Lower leg skin (tissue), 4 donors: Measurements from ENCODE around the gene SURF6. TPM values are rescaled to one million over a fixed set of nuclear protein-coding genes. Genes with fewer than 3 reads are reported as not detected.

Experiments used
- DNase-seq, 2 donors: peaks; one replicate each; pipeline ENCODE4 v3.0.0-alpha.2; 2019; ENCODE audit warnings: low spot score in 2 of 2
- H3K4me3 ChIP-seq: fragments of 200-600 bp; sonication (generic); 2 replicates; pipeline ENCODE4 v1.5.1; 2017; ENCODE audit warnings: mild to moderate bottlenecking, low read depth; ENCODE audit not compliant: poor library complexity, severe bottlenecking
- POLR2A ChIP-seq, 2 donors: fragments of 450-650 bp; IDR thresholded peaks; one replicate each; pipeline ENCODE4 v1.6.1; 2016 to 2017; ENCODE audit warnings: antibody characterized with exemption in 2 of 2, mild to moderate bottlenecking in 1 of 2, moderate library complexity in 1 of 2
- WGBS, 2 donors: methylation state at CpG; one replicate each; pipeline ENCODE4 v1.1.5; 2018; 5-methylcytosine and 5-hydroxymethylcytosine counted together
- intact Hi-C: fragments of 100-400 bp; cut with DNase I; formaldehyde crosslinking; loops from one replicate; pipeline ENCODE4 v1.15.0; 2023; ENCODE audit warnings: low total_unique reads
- total RNA-seq, 4 donors: library from RNA; depleted of rRNA; stranded (reverse); fragments of >200 nt; gene quantifications; one replicate each; pipeline ENCODE4 v1.1.0, GENCODE V29; 2016
- TF ChIP-seq, protein P1 (sequence below), 3 donors: fragments of 450-650 bp; IDR thresholded peaks; one replicate each; pipeline ENCODE4 v1.5.1; 2016; ENCODE audit warnings: antibody characterized with exemption in 3 of 3, mild to moderate bottlenecking in 3 of 3, moderate library complexity in 2 of 3

SURF6 gene
- total RNA-seq, 4 donors from 2014 or later, result 21.7 to 37.4 (median 27.4) TPM

DNA sequence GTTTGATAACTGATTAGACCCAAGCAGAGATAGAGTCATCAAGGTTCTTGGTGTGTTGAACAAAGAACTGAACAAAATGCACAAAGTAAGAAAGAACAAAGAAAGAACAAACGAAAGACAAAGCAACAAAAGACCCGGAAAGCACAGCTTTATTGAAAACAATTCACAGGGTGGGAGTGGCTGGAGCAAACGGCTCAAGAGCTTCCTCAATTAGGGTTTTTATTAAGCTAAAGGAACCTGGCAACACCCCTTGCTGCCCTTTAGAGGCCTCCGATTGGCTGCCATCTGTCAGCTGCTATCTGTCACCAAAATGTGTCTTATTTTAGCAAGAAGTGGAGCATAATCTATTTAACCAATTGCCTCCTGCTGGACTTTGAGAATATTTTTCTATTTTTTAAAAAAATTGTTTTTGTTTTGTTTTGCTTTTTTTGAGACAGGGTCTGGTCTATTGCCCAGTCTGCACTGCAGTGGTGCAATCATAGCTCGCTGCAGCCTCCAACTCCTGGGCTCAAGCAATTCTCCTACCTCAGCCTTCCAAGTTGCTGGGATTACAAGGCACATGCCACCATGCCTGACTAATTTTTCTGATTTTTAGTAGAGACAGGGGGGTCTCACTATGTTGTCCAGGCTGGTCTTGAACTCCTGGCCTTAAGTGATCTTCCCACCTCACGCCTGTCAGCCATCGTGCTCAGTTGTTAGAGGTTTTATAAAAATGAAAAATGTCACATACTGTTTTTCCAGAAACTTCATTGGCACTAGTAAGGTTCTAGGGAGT lies 53.3 kb downstream of the SURF6 start:
- intact Hi-C loops, result no loop called here
- no peak overlapping the region for H3K4me3 ChIP-seq
- DNase-seq, result peak in 1 of 2 donors; percentile 39
- TF ChIP-seq, protein P1, sequence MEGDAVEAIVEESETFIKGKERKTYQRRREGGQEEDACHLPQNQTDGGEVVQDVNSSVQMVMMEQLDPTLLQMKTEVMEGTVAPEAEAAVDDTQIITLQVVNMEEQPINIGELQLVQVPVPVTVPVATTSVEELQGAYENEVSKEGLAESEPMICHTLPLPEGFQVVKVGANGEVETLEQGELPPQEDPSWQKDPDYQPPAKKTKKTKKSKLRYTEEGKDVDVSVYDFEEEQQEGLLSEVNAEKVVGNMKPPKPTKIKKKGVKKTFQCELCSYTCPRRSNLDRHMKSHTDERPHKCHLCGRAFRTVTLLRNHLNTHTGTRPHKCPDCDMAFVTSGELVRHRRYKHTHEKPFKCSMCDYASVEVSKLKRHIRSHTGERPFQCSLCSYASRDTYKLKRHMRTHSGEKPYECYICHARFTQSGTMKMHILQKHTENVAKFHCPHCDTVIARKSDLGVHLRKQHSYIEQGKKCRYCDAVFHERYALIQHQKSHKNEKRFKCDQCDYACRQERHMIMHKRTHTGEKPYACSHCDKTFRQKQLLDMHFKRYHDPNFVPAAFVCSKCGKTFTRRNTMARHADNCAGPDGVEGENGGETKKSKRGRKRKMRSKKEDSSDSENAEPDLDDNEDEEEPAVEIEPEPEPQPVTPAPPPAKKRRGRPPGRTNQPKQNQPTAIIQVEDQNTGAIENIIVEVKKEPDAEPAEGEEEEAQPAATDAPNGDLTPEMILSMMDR (IDR thresholded peaks at IDR 0.05), result no peak
- TF ChIP-seq POLR2A (IDR thresholded peaks at IDR 0.05), result no peak
- WGBS, 2 donors, result 69 to 71% methylated on average over 7 of the region's 7 CpGs

DNA sequence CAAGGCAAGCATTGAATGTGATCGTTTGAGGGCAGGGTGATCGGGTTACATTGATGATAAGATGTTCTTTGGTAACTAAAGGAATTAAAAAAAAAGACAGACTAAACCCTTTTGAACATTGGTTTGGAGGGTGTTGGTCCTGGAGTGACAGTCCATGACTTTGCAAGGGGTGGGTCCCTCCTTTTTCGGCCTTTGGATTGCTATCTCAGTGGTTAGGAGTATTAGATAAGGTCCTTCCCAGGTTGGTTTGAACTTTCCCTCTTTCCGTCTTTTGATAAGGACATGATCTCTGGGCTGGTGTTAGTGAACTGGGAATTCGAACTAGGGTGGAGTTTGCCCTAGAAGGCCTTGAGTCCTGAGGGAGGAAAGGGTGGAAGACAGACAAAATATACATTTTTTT lies 55.6 kb downstream of the SURF6 start:
- H3K4me3 ChIP-seq, result no peak overlapping the region
- 72 to 77% methylated on average over 5 of the region's 5 CpGs for WGBS, 2 donors
- TF ChIP-seq, protein P1 (IDR thresholded peaks at IDR 0.05), result no peak
- TF ChIP-seq POLR2A (IDR thresholded peaks at IDR 0.05), result no peak
- DNase-seq, result peak in 1 of 2 donors; percentile 37
- intact Hi-C loops, result no loop called here

Other genes starting within 250 kb of the SURF6 start
- 100 to 1,000 TPM in 3 of 4 donors, 10 to 100 TPM in 1; 95.0 to 176 (median 123) TPM for gene RALGDS, start 214.9 kb downstream of the SURF6 start, total RNA-seq
- 10 to 100 TPM in 1 of 4 donors, 1 to 10 TPM in 3; 3.6 to 13.5 (median 5.3) TPM for gene GBGT1, start 172.3 kb downstream of the SURF6 start, total RNA-seq
- gene OBP2B, start 126.9 kb downstream of the SURF6 start, total RNA-seq, result 10 to 100 TPM in 2 of 4 donors, not detected in 2; 11.4 to 13.0 TPM
- 10 to 100 TPM in 2 of 4 donors, 1 to 10 TPM in 2; 1.4 to 18.4 (median 11.5) TPM for gene ABO, start 61.0 kb downstream of the SURF6 start, total RNA-seq
- gene MED22, start 11.9 kb upstream of the SURF6 start, total RNA-seq, result 10 to 100 TPM; 12.3 to 31.1 (median 26.9) TPM
- 1,000 to 10,000 TPM; 2,005 to 2,991 (median 2,631) TPM for gene RPL7A, start 12.0 kb upstream of the SURF6 start, total RNA-seq
- gene SURF1, start 20.3 kb upstream of the SURF6 start, total RNA-seq, result 10 to 100 TPM; 20.1 to 54.3 (median 36.3) TPM
- gene SURF2, start 20.4 kb upstream of the SURF6 start, total RNA-seq, result 10 to 100 TPM; 31.2 to 40.7 (median 35.4) TPM
- 100 to 1,000 TPM in 2 of 4 donors, 10 to 100 TPM in 2; 84.2 to 114 (median 100) TPM for gene SURF4, start 39.9 kb upstream of the SURF6 start, total RNA-seq
- 1 to 10 TPM in 2 of 4 donors, under 1 TPM in 1, not detected in 1; 0.54 to 7.0 (median 3.7) TPM for gene STKLD1, start 40.2 kb upstream of the SURF6 start, total RNA-seq
- 10 to 100 TPM; 18.8 to 26.5 (median 24.6) TPM for gene REXO4, start 81.8 kb upstream of the SURF6 start, total RNA-seq
- gene ADAMTS13, start 86.2 kb upstream of the SURF6 start, total RNA-seq, result 1 to 10 TPM; 1.1 to 2.7 (median 1.8) TPM
- gene CACFD1, start 123.8 kb upstream of the SURF6 start, total RNA-seq, result 10 to 100 TPM in 1 of 4 donors, 1 to 10 TPM in 3; 4.1 to 10.6 (median 8.0) TPM
- gene SLC2A6, start 142.9 kb upstream of the SURF6 start, total RNA-seq, result 1 to 10 TPM in 1 of 4 donors, under 1 TPM in 1, not detected in 2; 0.54 to 1.0 TPM
- gene MYMK, start 188.8 kb upstream of the SURF6 start, total RNA-seq, result not detected
- gene ADAMTSL2, start 198.5 kb upstream of the SURF6 start, total RNA-seq, result 1 to 10 TPM in 1 of 4 donors, under 1 TPM in 2, not detected in 1; 0.08 to 1.5 (median 0.32) TPM